PC-3 (cell line): ENCODE data around the gene TGM4.

ENCODE experiments used
- EZH2 ChIP-seq: fragments of 300-600 bp; sonication (generic); IDR thresholded peaks from one replicate; pipeline ENCODE4 v1.6.1; 2017; ENCODE audit warnings: antibody characterized with exemption, mild to moderate bottlenecking, low read length; ENCODE audit not compliant: unreplicated experiment
- TF ChIP-seq, protein P1 (sequence below): fragments of 300-600 bp; sonication (generic); conservative IDR thresholded peaks from 2 replicates; pipeline ENCODE4 v1.5.1; 2017; ENCODE audit warnings: antibody characterized with exemption, low read depth, mild to moderate bottlenecking, low read length

DNA sequence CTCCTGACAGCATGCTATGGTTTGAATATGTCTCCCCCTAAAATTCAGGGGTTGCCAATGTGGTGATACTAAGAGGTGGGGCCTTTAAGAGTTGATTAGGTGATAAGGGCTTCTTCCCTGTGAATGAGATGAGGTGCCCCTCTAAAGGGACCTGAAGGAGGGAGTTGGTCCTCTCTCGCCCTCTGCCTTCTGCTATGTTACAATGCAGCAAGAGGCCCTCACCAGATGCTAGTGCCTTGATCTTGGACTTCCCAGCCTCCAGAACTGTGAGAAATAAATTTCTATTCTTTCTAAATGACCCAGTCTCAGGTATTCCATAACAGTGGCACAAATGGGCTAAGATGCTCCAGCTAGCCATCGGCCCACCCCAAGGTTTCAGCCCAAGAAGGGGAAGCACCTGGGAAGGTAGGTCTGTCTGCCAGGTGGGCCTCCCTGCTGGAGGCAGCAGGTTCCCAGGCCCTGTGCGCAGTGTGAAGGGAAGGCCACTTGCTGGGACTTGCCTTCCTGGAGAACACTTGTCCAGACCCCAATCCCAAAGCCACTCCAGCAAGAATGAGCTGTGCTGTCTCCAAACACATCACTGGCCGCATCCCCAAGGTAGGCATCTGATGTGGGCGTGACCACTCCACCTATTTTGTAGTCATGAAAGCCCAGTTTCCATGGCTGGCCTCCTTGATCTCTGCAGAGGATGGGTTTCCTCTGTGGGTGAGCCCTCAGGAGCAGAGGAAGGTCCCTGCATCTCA, 9.0 kb downstream of the TGM4 start:
- TF ChIP-seq, protein P1, sequence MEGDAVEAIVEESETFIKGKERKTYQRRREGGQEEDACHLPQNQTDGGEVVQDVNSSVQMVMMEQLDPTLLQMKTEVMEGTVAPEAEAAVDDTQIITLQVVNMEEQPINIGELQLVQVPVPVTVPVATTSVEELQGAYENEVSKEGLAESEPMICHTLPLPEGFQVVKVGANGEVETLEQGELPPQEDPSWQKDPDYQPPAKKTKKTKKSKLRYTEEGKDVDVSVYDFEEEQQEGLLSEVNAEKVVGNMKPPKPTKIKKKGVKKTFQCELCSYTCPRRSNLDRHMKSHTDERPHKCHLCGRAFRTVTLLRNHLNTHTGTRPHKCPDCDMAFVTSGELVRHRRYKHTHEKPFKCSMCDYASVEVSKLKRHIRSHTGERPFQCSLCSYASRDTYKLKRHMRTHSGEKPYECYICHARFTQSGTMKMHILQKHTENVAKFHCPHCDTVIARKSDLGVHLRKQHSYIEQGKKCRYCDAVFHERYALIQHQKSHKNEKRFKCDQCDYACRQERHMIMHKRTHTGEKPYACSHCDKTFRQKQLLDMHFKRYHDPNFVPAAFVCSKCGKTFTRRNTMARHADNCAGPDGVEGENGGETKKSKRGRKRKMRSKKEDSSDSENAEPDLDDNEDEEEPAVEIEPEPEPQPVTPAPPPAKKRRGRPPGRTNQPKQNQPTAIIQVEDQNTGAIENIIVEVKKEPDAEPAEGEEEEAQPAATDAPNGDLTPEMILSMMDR = no peak; the same call in 1 of the 2 replicates
- TF ChIP-seq EZH2 = no peak
